Measurements from ENCODE around the gene YDJC. TPM values are rescaled to one million over a fixed set of nuclear protein-coding genes. Genes with fewer than 3 reads are reported as not detected.

YDJC gene
- total and polyA plus RNA-seq, 2 of the 8 experiments (the other 6 are each of a cell fraction or from before 2014, with no cell fraction given) = 36.7 to 45.2 TPM

DNA sequence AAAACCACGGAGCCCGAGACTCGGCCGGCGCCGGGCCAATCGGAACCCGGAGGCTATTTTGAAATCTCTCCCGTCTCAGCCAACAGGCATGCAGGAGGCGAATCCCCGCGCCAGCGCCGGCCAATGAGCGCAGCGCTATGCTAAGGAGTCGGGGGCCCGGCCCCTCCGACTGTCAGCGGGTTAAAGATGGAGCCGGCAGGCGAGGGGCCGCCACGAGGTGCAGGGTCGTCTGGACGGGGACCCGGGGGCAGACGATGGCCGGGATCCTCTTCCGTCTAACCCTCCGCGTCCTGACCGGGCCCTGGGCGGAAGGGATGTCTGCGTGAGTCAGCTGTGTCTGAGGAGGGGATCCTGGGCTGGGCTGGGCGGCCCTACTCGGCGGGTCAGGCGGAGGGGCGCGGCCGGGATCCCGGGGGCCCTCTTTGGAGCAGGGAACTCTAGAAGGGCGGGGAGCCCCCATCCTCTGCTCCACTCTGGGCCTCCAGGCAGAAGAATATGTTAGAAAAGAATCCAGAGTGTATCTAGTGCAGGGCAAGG lies 22.3 kb upstream of the YDJC start (continued):
- no peak for TF ChIP-seq TCF12 (IDR thresholded peaks at IDR 0.05; ENCODE audit: low read depth, low read length)
- TF ChIP-seq CBX5 (IDR thresholded peaks at IDR 0.05; ENCODE audit: low read depth, low read length) = no peak
- no peak for TF ChIP-seq KDM1A (IDR thresholded peaks at IDR 0.05; ENCODE audit: borderline replicate concordance, low read length)
- peak in 1 of 2 experiments; percentile 72; a peak in 2 of 3 replicates for TF ChIP-seq POLR2A (IDR thresholded peaks at IDR 0.05; ENCODE audit: control extremely low read depth in 1 of 2, low read depth in 2 of 2, low read length in 2 of 2)
- TF ChIP-seq HDAC6 (IDR thresholded peaks at IDR 0.05; ENCODE audit: low read depth, low read length) = no peak
- TF ChIP-seq POLR2AphosphoS5 (IDR thresholded peaks at IDR 0.05; ENCODE audit: low read depth, low read length) = no peak; the same call in 1 of the 2 replicates
- TF ChIP-seq TEAD4 (IDR thresholded peaks at IDR 0.05; ENCODE audit: low read depth, low read length) = no peak
- TF ChIP-seq, protein P1, sequence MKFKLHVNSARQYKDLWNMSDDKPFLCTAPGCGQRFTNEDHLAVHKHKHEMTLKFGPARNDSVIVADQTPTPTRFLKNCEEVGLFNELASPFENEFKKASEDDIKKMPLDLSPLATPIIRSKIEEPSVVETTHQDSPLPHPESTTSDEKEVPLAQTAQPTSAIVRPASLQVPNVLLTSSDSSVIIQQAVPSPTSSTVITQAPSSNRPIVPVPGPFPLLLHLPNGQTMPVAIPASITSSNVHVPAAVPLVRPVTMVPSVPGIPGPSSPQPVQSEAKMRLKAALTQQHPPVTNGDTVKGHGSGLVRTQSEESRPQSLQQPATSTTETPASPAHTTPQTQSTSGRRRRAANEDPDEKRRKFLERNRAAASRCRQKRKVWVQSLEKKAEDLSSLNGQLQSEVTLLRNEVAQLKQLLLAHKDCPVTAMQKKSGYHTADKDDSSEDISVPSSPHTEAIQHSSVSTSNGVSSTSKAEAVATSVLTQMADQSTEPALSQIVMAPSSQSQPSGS (IDR thresholded peaks at IDR 0.05; ENCODE audit: low read length) = no peak
- TF ChIP-seq KDM5A (IDR thresholded peaks at IDR 0.05; ENCODE audit: low read length) = 0 out of 2 replicates have a peak, but pooled peaks have one; percentile 34
- no peak for TF ChIP-seq FOSL1 (IDR thresholded peaks at IDR 0.05; ENCODE audit: insufficient read depth, low read depth, low read length)
- no peak for TF ChIP-seq JUND (IDR thresholded peaks at IDR 0.05; ENCODE audit: low read length)
- no peak for TF ChIP-seq SIRT6 (IDR thresholded peaks at IDR 0.05; ENCODE audit: low read length)
- no peak for TF ChIP-seq SIX5 (IDR thresholded peaks at IDR 0.05; ENCODE audit: low read depth, low read length)
- no peak for TF ChIP-seq EP300 (IDR thresholded peaks at IDR 0.05; ENCODE audit: borderline replicate concordance in 1 of 2, low read depth in 2 of 2, low read length in 2 of 2)
- peak; percentile 33 for TF ChIP-seq TAF7 (optimal IDR thresholded peaks at IDR 0.05; ENCODE audit: borderline replicate concordance, low read depth, low read length)
- TF ChIP-seq, protein P2, sequence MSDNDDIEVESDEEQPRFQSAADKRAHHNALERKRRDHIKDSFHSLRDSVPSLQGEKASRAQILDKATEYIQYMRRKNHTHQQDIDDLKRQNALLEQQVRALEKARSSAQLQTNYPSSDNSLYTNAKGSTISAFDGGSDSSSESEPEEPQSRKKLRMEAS (IDR thresholded peaks at IDR 0.05) = peak; percentile 93
- no peak for TF ChIP-seq RAD21 (IDR thresholded peaks at IDR 0.05 in 1 of 2, conservative IDR thresholded peaks at IDR 0.05 in 1 of 2; ENCODE audit: low read depth in 2 of 2, low read length in 2 of 2)
- TF ChIP-seq CTBP2 (IDR thresholded peaks at IDR 0.05; ENCODE audit: borderline replicate concordance, insufficient read depth, insufficient read length, low read length) = no peak
- TF ChIP-seq KDM4A (IDR thresholded peaks at IDR 0.05; ENCODE audit: low read depth, low read length, severe bottlenecking) = peak; percentile 68
- TF ChIP-seq RBBP5 (IDR thresholded peaks at IDR 0.05; ENCODE audit: borderline replicate concordance, low read depth, low read length) = no peak
- peak; percentile 52 for TF ChIP-seq PHF8 (conservative IDR thresholded peaks at IDR 0.05; ENCODE audit: low read depth, low read length)
- no peak for TF ChIP-seq SAP30 (IDR thresholded peaks at IDR 0.05; ENCODE audit: insufficient read depth, insufficient replicate concordance, low read length)
- no peak for TF ChIP-seq SUZ12 (IDR thresholded peaks at IDR 0.05; ENCODE audit: low read length)

Data from H1 (cell line).